Effector memory CD8-positive, alpha-beta T cell (primary cell): ENCODE data around the gene UGDH.
"Not testable (repeated sequence)": the region's sequence is repeated elsewhere in the genome, so short reads cannot be mapped to it uniquely, and the experiment has no call there.

Source experiments
- ATAC-seq: fragments of 150-1000 bp; cut with Tn5 transposase; replicated peaks from 2 replicates; pipeline ENCODE4 v1.10.0; 2021; ENCODE audit warnings: mild to moderate bottlenecking, moderate library complexity
- DNase-seq, 3 experiments: peaks; one replicate each; pipeline ENCODE4 v3.0.0; 2021
- H3K27ac Mint-ChIP-seq, 2 donors: one replicate each; pipeline ENCODE4 v1.8.0; 2022; ENCODE audit warnings: mild to moderate bottlenecking in 2 of 2, mixed read lengths in 2 of 2, moderate library complexity in 2 of 2
- H3K27me3 Mint-ChIP-seq, 2 donors: one replicate each; pipeline ENCODE4 v1.8.0; 2022; ENCODE audit warnings: mixed read lengths in 2 of 2
- H3K36me3 Mint-ChIP-seq: one replicate; pipeline ENCODE4 v1.8.0; 2022; ENCODE audit warnings: mild to moderate bottlenecking, moderate library complexity, mixed read lengths; ENCODE audit not compliant: insufficient read depth
- H3K4me1 Mint-ChIP-seq, 2 donors: one replicate each; pipeline ENCODE4 v1.8.0; 2022; ENCODE audit warnings: low read depth in 2 of 2, mixed read lengths in 2 of 2
- H3K4me3 Mint-ChIP-seq, 2 donors: one replicate each; pipeline ENCODE4 v1.8.0; 2022; ENCODE audit warnings: mild to moderate bottlenecking in 2 of 2, mixed read lengths in 2 of 2, moderate library complexity in 2 of 2
- H3K9me3 Mint-ChIP-seq, 2 donors: one replicate each; pipeline ENCODE4 v1.8.0; 2022; ENCODE audit warnings: mixed read lengths in 2 of 2

UGDH gene

GRCh38 chr4:39467464-39467863 is 59.8 kb downstream of the UGDH start:
- DNase-seq = no peak
- Mint-ChIP-seq H3K9me3 (no peaks in the 10 kb centered on the region), H3K36me3 (peaks cover 26% of the 10 kb centered on the region), H3K4me3 (no peak overlapping the region), H3K4me1 (no peaks in the 10 kb centered on the region), H3K27me3 (no peaks in the 10 kb centered on the region), H3K27ac (no peak overlapping the region)
- ATAC-seq = no peak

- DNase-seq (no peak), ATAC-seq (no peak)
- peaks cover 22% of the 10 kb centered on the region for H3K36me3 Mint-ChIP-seq
- H3K9me3 Mint-ChIP-seq = no peaks in the 10 kb centered on the region
- H3K4me3 Mint-ChIP-seq = no peak overlapping the region
- H3K27me3 Mint-ChIP-seq = no peaks in the 10 kb centered on the region
- no peaks in the 10 kb centered on the region for H3K4me1 Mint-ChIP-seq
- no peak overlapping the region for H3K27ac Mint-ChIP-seq
Observed at GRCh38 chr4:39466747-39467146, 60.5 kb downstream of the UGDH start.

GRCh38 chr4:39464886-39465501 is 62.2 kb downstream of the UGDH start:
- Mint-ChIP-seq H3K36me3 (peaks cover 10% of the 10 kb centered on the region), H3K27ac (peak overlapping the region in 1 of 2 donors; percentile 53), H3K4me1 (peaks cover under 1 to 1% of the 10 kb centered on the region in 2 donors), H3K4me3 (no peak overlapping the region), H3K27me3 (no peaks in the 10 kb centered on the region), H3K9me3 (no peaks in the 10 kb centered on the region)
- DNase-seq (no peak), ATAC-seq (no peak)

GRCh38 chr4:39458505-39459300 is 68.5 kb downstream of the UGDH start, which contains the start of the genes LIAS and RPL9:
LIAS (plus strand) TSS chr4:39459056; CDS start chr4:39459118, 62 bp downstream.
RPL9 (minus strand) TSS chr4:39458922; CDS start chr4:39458439, 483 bp downstream.
- peak; percentile 92 to 95 (median 93) for DNase-seq
- Mint-ChIP-seq H3K36me3 (peaks cover 63% of the 10 kb centered on the region), H3K27me3 (no peaks in the 10 kb centered on the region), H3K27ac (peak within 1 kb of the TSS; percentile 99 to 100), H3K4me3 (peak within 1 kb of the TSS; percentile 94 to 96), H3K9me3 (no peaks in the 10 kb centered on the region), H3K4me1 (peaks cover 22 to 34% of the 10 kb centered on the region in 2 donors)
- peak; percentile 83 for ATAC-seq

GRCh38 chr4:39458161-39458504 is 69.1 kb downstream of the UGDH start:
- not testable (repeated sequence) for H3K9me3 Mint-ChIP-seq, H3K27me3 Mint-ChIP-seq, DNase-seq
- Mint-ChIP-seq H3K27ac (peak overlapping the region; percentile 99 to 100), H3K36me3 (peaks cover 69% of the 10 kb centered on the region), H3K4me1 (peaks cover 22 to 34% of the 10 kb centered on the region in 2 donors), H3K4me3 (peak overlapping the region; percentile 94 to 96)
- ATAC-seq = peak; percentile 6

- no peak for ATAC-seq
- peaks cover 79% of the 10 kb centered on the region for H3K36me3 Mint-ChIP-seq
- peaks cover 22 to 38% of the 10 kb centered on the region in 2 donors for H3K4me1 Mint-ChIP-seq
- no peak for DNase-seq
- H3K4me3 Mint-ChIP-seq = peak overlapping the region; percentile 94 to 96
- H3K27ac Mint-ChIP-seq = peak overlapping the region; percentile 99 to 100
- H3K27me3 Mint-ChIP-seq = no peaks in the 10 kb centered on the region
- no peaks in the 10 kb centered on the region for H3K9me3 Mint-ChIP-seq
Observed at GRCh38 chr4:39456946-39457763, 70.1 kb downstream of the UGDH start.

- Mint-ChIP-seq H3K27me3 (no peaks in the 10 kb centered on the region), H3K4me3 (no peak overlapping the region), H3K36me3 (peaks cover 95% of the 10 kb centered on the region), H3K9me3 (no peaks in the 10 kb centered on the region), H3K27ac (peak overlapping the region in 1 of 2 donors; percentile 57), H3K4me1 (peaks cover 22 to 38% of the 10 kb centered on the region in 2 donors)
- DNase-seq (no peak), ATAC-seq (no peak)
Observed at GRCh38 chr4:39455486-39455885, 71.8 kb downstream of the UGDH start.

GRCh38 chr4:39453738-39454137 is 73.5 kb downstream of the UGDH start:
- Mint-ChIP-seq H3K27me3 (no peaks in the 10 kb centered on the region), H3K27ac (peak overlapping the region; percentile 25 to 57), H3K4me1 (peaks cover 17 to 35% of the 10 kb centered on the region in 2 donors)

GRCh38 chr4:39452860-39453587 is 74.2 kb downstream of the UGDH start:
- no peak for DNase-seq
- Mint-ChIP-seq H3K27ac (peak overlapping the region in 1 of 2 donors; percentile 25), H3K4me1 (peaks cover 15 to 32% of the 10 kb centered on the region in 2 donors)

More at GRCh38 chr4:39453738-39454137, 73.5 kb downstream of the UGDH start:
- peaks cover 82% of the 10 kb centered on the region for H3K36me3 Mint-ChIP-seq
- no peak overlapping the region for H3K4me3 Mint-ChIP-seq
- no peaks in the 10 kb centered on the region for H3K9me3 Mint-ChIP-seq
- ATAC-seq (no peak), DNase-seq (no peak)

GRCh38 chr4:39452153-39452859 is 74.9 kb downstream of the UGDH start:
- Mint-ChIP-seq H3K4me1 (peaks cover 8 to 25% of the 10 kb centered on the region in 2 donors), H3K36me3 (peaks cover 68% of the 10 kb centered on the region), H3K27ac (peak overlapping the region in 1 of 2 donors; percentile 15)

More at GRCh38 chr4:39452860-39453587, 74.2 kb downstream of the UGDH start:
- H3K36me3 Mint-ChIP-seq = peaks cover 75% of the 10 kb centered on the region
- H3K27me3 Mint-ChIP-seq = no peaks in the 10 kb centered on the region
- no peak for ATAC-seq
- no peaks in the 10 kb centered on the region for H3K9me3 Mint-ChIP-seq
- H3K4me3 Mint-ChIP-seq = no peak overlapping the region

GRCh38 chr4:39451423-39452023 is 75.7 kb downstream of the UGDH start:
- Mint-ChIP-seq H3K36me3 (peaks cover 66% of the 10 kb centered on the region), H3K27ac (peak overlapping the region; percentile 15 to 64), H3K9me3 (no peaks in the 10 kb centered on the region), H3K27me3 (no peaks in the 10 kb centered on the region), H3K4me3 (no peak overlapping the region), H3K4me1 (peaks cover 3 to 17% of the 10 kb centered on the region in 2 donors)
- DNase-seq (no peak), ATAC-seq (no peak)

More at GRCh38 chr4:39452153-39452859, 74.9 kb downstream of the UGDH start:
- DNase-seq (no peak), ATAC-seq (no peak)
- no peaks in the 10 kb centered on the region for H3K9me3 Mint-ChIP-seq
- H3K27me3 Mint-ChIP-seq = no peaks in the 10 kb centered on the region
- no peak overlapping the region for H3K4me3 Mint-ChIP-seq

- peaks cover 2 to 16% of the 10 kb centered on the region in 2 donors for H3K4me1 Mint-ChIP-seq
- DNase-seq (no peak), ATAC-seq (no peak)
- no peak overlapping the region for H3K4me3 Mint-ChIP-seq
- H3K9me3 Mint-ChIP-seq = no peaks in the 10 kb centered on the region
- H3K27me3 Mint-ChIP-seq = no peaks in the 10 kb centered on the region
- H3K36me3 Mint-ChIP-seq = peaks cover 61% of the 10 kb centered on the region
- peak overlapping the region in 1 of 2 donors; percentile 64 for H3K27ac Mint-ChIP-seq
Observed at GRCh38 chr4:39450618-39451017, 76.6 kb downstream of the UGDH start.
